ENCODE data around the gene PAPPA2.

The PAPPA2 gene

GRCh38 chr1:176866011-176866714 is 403.2 kb downstream of the PAPPA2 start:
- DNase-seq: no peak

GRCh38 chr1:176869577-176869976 is 406.6 kb downstream of the PAPPA2 start:
- no peak for DNase-seq

- DNase-seq: no peak
These were observed 414.1 kb downstream of the PAPPA2 start for GRCh38 chr1:176876966-176877515.

DNA sequence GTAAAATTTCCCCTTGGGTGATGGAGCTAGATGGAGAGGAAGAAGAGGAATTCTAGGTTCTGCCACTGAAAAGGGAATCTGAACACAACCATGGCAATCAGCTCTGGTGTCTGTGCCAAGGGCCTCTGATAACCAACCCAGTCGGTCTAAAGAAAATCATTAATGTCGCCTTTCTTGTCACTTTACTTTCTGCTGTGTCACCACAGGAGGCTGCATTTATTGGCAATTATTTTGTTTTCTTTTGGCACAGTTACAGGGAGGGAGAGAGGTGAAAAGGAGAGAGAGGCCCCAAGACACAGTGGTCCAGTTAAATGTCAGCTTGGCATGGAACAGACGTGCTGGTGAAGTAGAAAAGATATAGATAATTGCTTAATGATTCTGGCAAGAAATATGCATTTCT is 414.6 kb downstream of the PAPPA2 start:
- DNase-seq: no peak

GRCh38 chr1:176878750-176879536 is 416.0 kb downstream of the PAPPA2 start:
- DNase-seq: no peak

GRCh38 chr1:176879784-176880620 is 417.0 kb downstream of the PAPPA2 start:
- no peak for DNase-seq

DNA sequence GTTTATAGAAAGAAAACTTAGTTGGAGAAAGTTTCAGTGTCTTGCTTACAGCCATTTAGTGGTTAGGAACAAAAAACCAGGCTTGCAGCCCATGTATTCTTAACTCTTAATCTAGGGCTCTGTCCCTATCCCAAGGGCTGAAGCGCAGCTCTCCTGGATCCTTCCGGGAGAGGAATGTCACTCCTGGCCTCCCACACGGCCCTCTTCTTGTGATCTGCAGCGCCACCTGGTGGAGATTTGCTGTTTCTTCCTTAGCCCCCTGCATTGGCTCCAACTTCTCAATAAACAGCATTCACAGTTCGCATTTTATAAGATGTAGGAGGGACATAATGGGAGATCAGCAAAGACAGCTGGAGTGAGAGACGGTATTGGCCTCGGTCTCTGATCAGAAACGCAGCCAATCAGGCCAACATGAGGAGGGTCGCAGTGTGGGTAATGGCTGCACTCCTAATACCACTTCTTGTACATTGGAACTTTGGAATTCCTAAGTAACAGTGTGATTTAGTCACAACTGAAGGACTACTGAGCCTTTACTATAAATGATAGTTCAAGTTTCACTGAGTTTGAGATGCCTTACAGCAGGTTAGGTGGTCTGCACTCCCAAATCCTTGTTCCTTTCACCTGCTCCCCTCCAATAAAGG is 418.1 kb downstream of the PAPPA2 start:
- peak; percentile 89 for DNase-seq

DNA sequence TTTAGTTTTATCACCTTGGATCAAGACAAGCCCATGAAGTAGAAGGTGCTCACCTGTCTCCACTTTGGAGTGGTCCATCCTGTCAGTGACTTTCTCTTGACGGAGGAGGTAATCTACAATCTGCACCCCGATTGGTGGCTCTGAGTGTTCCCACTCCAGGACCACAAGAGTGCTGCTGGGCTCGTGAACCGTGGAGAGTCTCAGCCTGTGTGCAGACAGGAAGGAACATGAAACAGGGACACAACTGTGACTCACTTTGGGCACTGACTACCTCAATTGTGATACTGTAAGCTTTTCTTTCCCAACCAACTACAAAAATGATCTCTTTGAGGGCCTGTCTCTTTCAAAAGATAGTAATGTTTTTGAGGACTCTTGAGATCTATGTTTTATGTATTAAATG is 421.3 kb downstream of the PAPPA2 start:
- DNase-seq: no peak

DNA sequence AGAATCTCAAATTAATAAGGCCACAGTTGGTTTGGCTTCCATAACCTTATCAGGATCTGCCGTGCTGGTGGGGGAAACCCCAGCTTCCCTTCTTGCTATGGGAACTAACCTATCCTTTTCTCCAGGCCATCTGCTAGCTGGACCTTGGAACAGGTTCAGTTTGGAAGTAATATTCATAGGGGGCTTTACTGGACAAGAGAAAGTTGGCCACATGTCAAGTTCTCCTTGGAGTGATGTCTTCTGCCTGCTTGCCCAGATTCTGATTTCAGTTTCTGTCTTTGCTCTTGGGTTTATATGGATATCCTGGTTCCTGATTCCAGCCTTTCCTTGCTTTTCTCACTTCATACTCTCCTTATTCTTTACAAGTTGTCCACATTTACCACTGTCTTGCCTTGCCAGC is 421.9 kb downstream of the PAPPA2 start:
- DNase-seq: no peak

DNA sequence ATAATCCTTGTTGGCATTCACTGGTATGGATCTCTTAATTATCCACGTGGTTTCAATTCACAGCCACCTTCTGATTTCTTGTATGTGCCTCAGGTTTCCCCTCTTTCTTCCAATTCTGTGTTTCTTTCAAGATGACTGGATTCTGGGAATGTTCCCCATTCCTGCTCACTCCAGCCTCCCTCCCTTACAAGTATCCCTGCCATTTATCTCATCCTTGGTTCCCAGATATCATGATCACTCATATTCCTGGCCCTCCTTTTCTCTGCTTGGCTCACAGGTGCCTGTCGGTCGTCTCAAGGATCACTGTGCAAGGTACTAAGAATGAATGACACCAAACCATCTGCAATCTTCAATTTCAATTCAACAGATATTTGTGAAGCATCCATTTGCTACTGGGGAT is 422.4 kb downstream of the PAPPA2 start:
- no peak for DNase-seq

- DNase-seq: no peak
These were observed 422.8 kb downstream of the PAPPA2 start for GRCh38 chr1:176885751-176886150.

DNA sequence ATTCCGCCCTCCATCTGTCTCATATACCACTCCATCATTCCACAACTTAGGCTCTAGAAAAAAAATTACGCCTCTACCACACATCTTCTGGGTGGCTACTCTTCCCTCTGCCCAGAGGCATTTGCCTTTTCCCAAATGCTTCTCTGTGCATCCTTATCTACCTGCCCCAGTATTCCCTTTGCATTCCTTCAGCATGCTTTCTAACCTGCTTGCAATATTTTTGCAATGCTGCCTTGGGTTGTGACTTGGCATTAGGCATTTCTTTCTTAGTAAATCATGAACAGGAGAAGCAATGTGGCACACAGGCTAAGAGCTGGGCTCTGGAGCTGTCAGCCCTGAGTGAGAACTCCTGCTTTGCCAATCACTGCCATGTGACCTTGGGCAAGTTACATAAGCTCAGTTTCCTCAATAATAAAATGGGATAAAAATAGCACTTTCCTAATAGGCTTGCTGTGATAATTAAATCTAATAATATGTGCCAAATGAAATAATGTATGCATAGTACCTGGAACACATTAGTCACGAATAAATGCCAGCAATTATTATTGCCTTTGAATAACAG is 425.6 kb downstream of the PAPPA2 start:
- no peak for DNase-seq

DNA sequence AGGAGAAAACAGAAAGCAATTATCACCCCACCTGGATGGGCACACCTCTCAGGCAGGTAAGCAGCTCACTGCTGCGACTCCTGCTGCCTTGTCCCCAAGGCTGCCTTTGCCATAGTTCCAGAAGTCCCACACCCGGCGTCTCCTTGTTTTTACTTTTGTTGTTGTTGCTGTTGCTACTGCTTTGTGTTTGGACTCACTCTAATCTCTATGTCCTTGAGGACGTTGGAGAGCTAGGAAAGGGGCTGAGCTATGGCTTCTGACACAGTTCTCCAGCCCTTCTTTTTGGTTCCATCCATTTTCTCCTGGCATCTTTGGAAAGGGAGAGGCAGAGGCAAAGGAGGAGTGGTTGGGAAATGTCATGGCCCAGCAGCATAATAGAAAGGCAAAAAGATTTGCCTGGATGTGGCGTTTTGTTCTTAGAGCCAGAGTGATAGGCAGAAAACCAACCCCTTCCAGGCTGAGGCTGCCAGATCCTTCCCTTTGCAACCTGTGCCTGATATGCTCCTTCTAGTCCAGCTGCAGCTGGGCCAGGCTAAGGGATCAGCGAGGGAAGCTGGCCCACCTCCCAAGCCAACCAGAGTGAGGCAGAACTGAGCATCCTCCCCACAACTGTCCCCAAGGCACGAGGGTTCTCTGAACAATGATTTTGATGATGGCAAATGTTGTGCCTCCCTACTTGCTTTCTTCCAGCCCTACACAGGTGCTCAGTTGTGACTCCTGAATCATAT is 430.8 kb downstream of the PAPPA2 start:
- no peak for DNase-seq

DNA sequence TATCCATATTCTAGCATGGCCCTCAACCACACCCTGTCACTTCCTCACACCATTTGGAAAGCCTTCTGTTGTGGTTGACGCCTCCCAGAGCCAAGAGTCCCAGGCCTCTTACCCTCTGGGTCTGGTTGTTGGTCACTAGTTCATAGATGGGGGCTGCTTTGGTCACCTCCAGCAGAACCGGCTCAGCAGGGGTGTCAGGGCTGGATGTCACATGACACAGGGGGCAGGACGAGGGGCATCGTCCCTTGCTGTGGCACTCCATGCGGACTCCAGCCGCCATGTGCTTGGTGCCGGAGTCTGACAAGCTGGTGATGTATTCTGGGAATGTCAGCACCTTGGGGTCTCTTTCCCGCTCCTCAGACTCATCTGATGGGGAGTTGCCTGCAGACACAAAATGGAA is 431.5 kb downstream of the PAPPA2 start:
- no peak for DNase-seq
